Hepatocyte (in vitro differentiated cells): ENCODE measurements around the gene RASA3. TPM values are rescaled to one million over a fixed set of nuclear protein-coding genes. Genes with fewer than 3 reads are reported as not detected.

Source experiments
- DNase-seq: peaks from one replicate; pipeline ENCODE4 v3.0.0-alpha.2; 2016; ENCODE audit warnings: low spot score
- H2AFZ ChIP-seq: fragments of 200-600 bp; sonication (generic); 2 replicates; pipeline ENCODE4 v1.6.0; 2016; ENCODE audit warnings: antibody characterized with exemption, mild to moderate bottlenecking
- H3K27ac ChIP-seq: fragments of 200-600 bp; sonication (generic); 2 replicates; pipeline ENCODE4 v1.5.1; 2016; ENCODE audit warnings: mild to moderate bottlenecking
- H3K27me3 ChIP-seq: fragments of 200-600 bp; sonication (generic); 2 replicates; pipeline ENCODE4 v1.6.1; 2016
- H3K36me3 ChIP-seq: fragments of 200-600 bp; sonication (generic); replicated peaks from 2 replicates; pipeline ENCODE4 v1.5.1; 2016; ENCODE audit warnings: low read depth; ENCODE audit not compliant: insufficient read depth
- H3K4me1 ChIP-seq: fragments of 200-600 bp; sonication (generic); 2 replicates; pipeline ENCODE4 v1.5.1; 2016; ENCODE audit warnings: mild to moderate bottlenecking, moderate library complexity; ENCODE audit not compliant: insufficient read depth
- H3K4me2 ChIP-seq: fragments of 200-600 bp; sonication (generic); 2 replicates; pipeline ENCODE4 v1.6.0; 2016
- H3K4me3 ChIP-seq: fragments of 200-600 bp; sonication (generic); 2 replicates; pipeline ENCODE4 v1.5.1; 2016; ENCODE audit warnings: mild to moderate bottlenecking
- H3K79me2 ChIP-seq: fragments of 200-600 bp; sonication (generic); 2 replicates; pipeline ENCODE4 v1.6.0; 2017; ENCODE audit warnings: mild to moderate bottlenecking
- H3K9me2 ChIP-seq: fragments of 200-600 bp; sonication (generic); replicated peaks from 2 replicates; pipeline ENCODE4 v1.6.0; 2017; ENCODE audit warnings: mild to moderate bottlenecking; ENCODE audit not compliant: insufficient read depth
- H3K9me3 ChIP-seq: fragments of 200-600 bp; sonication (generic); 2 replicates; pipeline ENCODE4 v1.5.1; 2016; ENCODE audit warnings: low read depth, mild to moderate bottlenecking
- H4K20me1 ChIP-seq: fragments of 200-600 bp; sonication (generic); 2 replicates; pipeline ENCODE4 v1.6.0; 2016; ENCODE audit warnings: mild to moderate bottlenecking; ENCODE audit not compliant: insufficient read depth, poor library complexity, severe bottlenecking
- CTCF ChIP-seq: fragments of 200-600 bp; sonication (generic); IDR thresholded peaks from 2 replicates; pipeline ENCODE4 v1.5.1; 2016; ENCODE audit warnings: antibody characterized with exemption, mild to moderate bottlenecking; ENCODE audit not compliant: poor library complexity
- EZH2 ChIP-seq: fragments of 200-600 bp; sonication (generic); IDR thresholded peaks from 2 replicates; pipeline ENCODE4 v1.6.1; 2016; ENCODE audit warnings: antibody characterized with exemption, mild to moderate bottlenecking, borderline replicate concordance
- EZH2phosphoT487 ChIP-seq: fragments of 200-600 bp; sonication (generic); IDR thresholded peaks from one replicate; pipeline ENCODE4 v1.6.1; 2018; ENCODE audit warnings: antibody characterized with exemption, mild to moderate bottlenecking, low read depth, moderate library complexity; ENCODE audit not compliant: unreplicated experiment, severe bottlenecking
- WGBS: methylation state at CpG from one replicate; pipeline ENCODE4 v1.1.6; 2016; ENCODE audit warnings: low lambda C conversion rate; ENCODE audit errors: missing lambda C conversion rate; 5-methylcytosine and 5-hydroxymethylcytosine counted together
- polyA plus RNA-seq: library from polyadenylated mRNA; unstranded; fragments of >200 nt; fragmentation: Nextera tagmentation; extraction: Ambion mirVana; gene quantifications from 2 replicates; pipeline ENCODE4 v1.2.1, GENCODE V29; 2016
- total RNA-seq: library from RNA; depleted of rRNA; stranded (reverse); fragments of >200 nt; gene quantifications from 2 replicates; pipeline ENCODE4 v1.2.3, GENCODE V29; 2014

The RASA3 gene
- total and polyA plus RNA-seq, 2 experiments from 2014 or later = 5.6 to 6.1 TPM

GRCh38 chr13:114049626-114050101, 82.8 kb downstream of the RASA3 start:
- no peak for DNase-seq
- Histone ChIP-seq H3K4me3 (no peak overlapping the region), H3K36me3 (no peaks in the 10 kb centered on the region), H3K79me2 (peaks cover 2% of the 10 kb centered on the region), H3K27me3 (no peaks in the 10 kb centered on the region), H3K4me1 (peaks cover 14% of the 10 kb centered on the region), H3K27ac (no peak overlapping the region), H3K9me2 (no peaks in the 10 kb centered on the region), H3K9me3 (no peaks in the 10 kb centered on the region), H2AFZ (no peak overlapping the region), H4K20me1 (no peaks in the 10 kb centered on the region), H3K4me2 (no peak overlapping the region)
- no peak for TF ChIP-seq EZH2phosphoT487
- TF ChIP-seq EZH2 = no peak
- TF ChIP-seq CTCF = no peak
- 88% methylated on average over 18 of the region's 18 CpGs for WGBS

- H3K4me1 ChIP-seq = peaks cover 14% of the 10 kb centered on the region
- no peak overlapping the region for H3K4me2 ChIP-seq
- H3K79me2 ChIP-seq = peaks cover 1% of the 10 kb centered on the region
- H2AFZ ChIP-seq = no peak overlapping the region
- H4K20me1 ChIP-seq = no peaks in the 10 kb centered on the region
- no peaks in the 10 kb centered on the region for H3K9me3 ChIP-seq
- H3K36me3 ChIP-seq = no peaks in the 10 kb centered on the region
- H3K4me3 ChIP-seq = no peak overlapping the region
- TF ChIP-seq EZH2phosphoT487 = no peak
- no peak for TF ChIP-seq CTCF
- TF ChIP-seq EZH2 = no peak
- no peak overlapping the region for H3K27ac ChIP-seq
- WGBS = 78% methylated on average over 15 of the region's 15 CpGs
- no peaks in the 10 kb centered on the region for H3K9me2 ChIP-seq
- DNase-seq = no peak
- H3K27me3 ChIP-seq = no peaks in the 10 kb centered on the region
These were observed 83.4 kb downstream of the RASA3 start for GRCh38 chr13:114049026-114049425.

GRCh38 chr13:114048443-114048842, 84.0 kb downstream of the RASA3 start:
- H2AFZ ChIP-seq = no peak overlapping the region
- no peak overlapping the region for H3K4me3 ChIP-seq
- DNase-seq = no peak
- 98% methylated on average over 24 of the region's 33 CpGs for WGBS
- no peaks in the 10 kb centered on the region for H3K9me2 ChIP-seq
- H3K27ac ChIP-seq = no peak overlapping the region
- no peaks in the 10 kb centered on the region for H3K36me3 ChIP-seq
- no peaks in the 10 kb centered on the region for H4K20me1 ChIP-seq
- TF ChIP-seq EZH2 (no peak), EZH2phosphoT487 (no peak), CTCF (no peak)
- H3K4me1 ChIP-seq = peaks cover 14% of the 10 kb centered on the region
- H3K27me3 ChIP-seq = no peaks in the 10 kb centered on the region
- H3K79me2 ChIP-seq = no peaks in the 10 kb centered on the region
- H3K9me3 ChIP-seq = no peaks in the 10 kb centered on the region
- no peak overlapping the region for H3K4me2 ChIP-seq

- Histone ChIP-seq H4K20me1 (no peaks in the 10 kb centered on the region), H3K9me3 (no peaks in the 10 kb centered on the region), H3K4me2 (peak overlapping the region; percentile 37), H3K79me2 (no peaks in the 10 kb centered on the region), H3K4me3 (no peak overlapping the region), H2AFZ (no peak overlapping the region), H3K9me2 (no peaks in the 10 kb centered on the region), H3K36me3 (no peaks in the 10 kb centered on the region), H3K4me1 (peaks cover 14% of the 10 kb centered on the region), H3K27me3 (no peaks in the 10 kb centered on the region), H3K27ac (peak overlapping the region; percentile 74)
- no peak for DNase-seq
- TF ChIP-seq EZH2phosphoT487 (no peak), CTCF (no peak), EZH2 (no peak)
- WGBS = 71% methylated on average over 19 of the region's 19 CpGs
These were observed 85.0 kb downstream of the RASA3 start for GRCh38 chr13:114047358-114047881.
